GM18907 (cell line): Measurements from ENCODE around the gene NDE1.

Experiments
- ATAC-seq: cut with Tn5 transposase; IDR thresholded peaks from one replicate; pipeline ENCODE4 v1.9.1; 2021; ENCODE audit warnings: mild to moderate bottlenecking, moderate library complexity; ENCODE audit not compliant: unreplicated experiment

The NDE1 gene

DNA sequence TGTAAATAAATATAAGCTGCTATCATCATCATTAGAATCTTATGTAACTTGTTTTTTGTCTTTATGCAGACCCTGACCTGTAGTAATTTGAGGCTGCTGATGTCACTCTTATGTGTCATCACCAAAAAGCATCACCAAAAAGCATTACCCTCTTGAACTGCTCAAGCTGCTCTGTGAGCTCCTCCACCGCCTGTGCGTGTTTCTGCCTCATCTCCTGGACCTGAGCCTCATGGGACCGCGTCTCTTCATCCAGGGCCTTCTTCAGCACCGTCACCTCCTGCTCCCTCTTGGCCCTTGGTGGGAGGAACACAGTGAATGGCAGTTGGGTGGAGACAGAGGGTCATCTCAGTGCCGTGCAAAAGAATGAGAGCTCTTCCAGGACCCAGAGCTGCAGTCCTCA lies 82.4 kb downstream of the NDE1 start:
- no peak for ATAC-seq

- ATAC-seq: no peak
Observed at GRCh38 chr16:15735610-15736009, 85.6 kb downstream of the NDE1 start.

GRCh38 chr16:15736529-15736928 lies 86.5 kb downstream of the NDE1 start:
- no peak for ATAC-seq

DNA sequence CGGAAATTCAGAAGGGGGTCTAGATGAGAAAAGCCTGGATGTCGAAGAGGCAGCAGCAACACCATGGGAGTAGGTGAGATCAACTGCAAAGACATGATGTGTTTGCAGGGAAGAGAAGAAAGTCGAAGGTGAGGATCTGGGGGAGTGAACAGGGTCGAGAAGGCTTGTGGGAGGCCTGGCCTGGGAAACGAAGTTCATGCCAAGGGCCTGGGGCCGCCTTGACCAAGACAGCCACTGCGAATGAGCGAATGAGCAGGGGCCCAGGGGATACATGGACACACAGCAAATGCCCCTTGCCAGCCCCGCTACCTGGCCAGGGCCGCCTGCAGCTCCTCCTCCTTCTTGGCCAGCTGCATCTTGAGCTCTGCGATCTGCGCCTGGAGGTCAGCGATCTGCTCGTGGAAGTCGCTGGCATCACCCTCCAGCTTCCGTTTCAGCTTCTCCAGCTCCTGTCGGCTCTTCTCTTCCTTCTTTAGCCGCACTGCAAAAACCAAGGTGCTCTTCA lies 87.1 kb downstream of the NDE1 start:
- no peak for ATAC-seq

- ATAC-seq: no peak
Observed at GRCh38 chr16:15739464-15739863, 89.4 kb downstream of the NDE1 start.

- no peak for ATAC-seq
Observed at GRCh38 chr16:15739950-15740349, 89.9 kb downstream of the NDE1 start.

DNA sequence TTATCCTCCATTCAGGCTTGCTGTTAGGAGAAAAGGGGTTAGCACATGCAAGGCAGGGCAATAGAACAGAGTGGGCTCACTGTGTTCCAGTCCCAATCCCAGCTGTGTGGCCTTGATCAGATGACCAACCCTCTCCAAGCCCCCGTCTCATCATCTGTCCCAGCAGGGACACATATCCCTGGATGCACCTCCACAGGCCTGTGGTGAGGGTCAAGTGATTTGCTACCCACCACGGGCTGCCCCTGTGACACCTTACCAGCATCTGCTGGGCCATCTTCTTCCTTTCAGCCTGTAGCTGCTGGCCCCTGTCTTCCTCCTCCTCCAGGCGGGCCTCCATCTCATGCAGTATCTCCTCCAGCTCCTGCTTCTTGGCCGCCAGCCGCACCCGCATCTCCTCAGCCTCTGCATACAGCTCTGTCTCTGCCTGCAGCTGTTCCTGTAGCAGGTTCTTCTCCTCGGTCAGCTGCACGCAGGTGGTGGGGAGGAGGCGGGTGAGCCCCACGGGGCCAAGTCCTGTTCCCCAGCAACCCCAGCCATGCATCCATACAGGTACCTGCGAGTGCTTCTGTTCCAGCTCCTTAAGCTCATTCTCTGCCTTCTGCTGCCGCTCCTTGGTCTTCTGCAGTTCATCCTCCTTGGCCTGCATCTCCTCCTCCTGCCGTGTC lies 91.3 kb downstream of the NDE1 start:
- ATAC-seq: no peak

DNA sequence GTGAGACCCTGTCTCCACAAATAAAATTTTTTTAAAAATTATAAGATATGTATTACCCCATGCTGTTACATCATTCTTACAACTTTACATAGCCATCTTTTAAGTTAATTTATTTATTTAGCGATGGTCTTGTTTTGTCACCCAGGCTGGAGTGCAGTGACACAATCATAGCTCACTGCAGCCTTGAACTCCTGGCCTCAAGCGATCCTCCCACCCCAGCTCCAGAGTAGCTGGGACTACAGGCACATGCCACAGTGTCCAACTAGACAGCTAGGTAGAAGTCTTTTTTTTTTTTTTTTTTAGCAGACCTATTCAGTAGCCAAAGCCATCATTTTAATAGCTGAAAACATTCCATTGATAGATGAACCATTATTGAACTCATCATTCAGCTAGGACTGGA lies 92.7 kb downstream of the NDE1 start:
- no peak for ATAC-seq

DNA sequence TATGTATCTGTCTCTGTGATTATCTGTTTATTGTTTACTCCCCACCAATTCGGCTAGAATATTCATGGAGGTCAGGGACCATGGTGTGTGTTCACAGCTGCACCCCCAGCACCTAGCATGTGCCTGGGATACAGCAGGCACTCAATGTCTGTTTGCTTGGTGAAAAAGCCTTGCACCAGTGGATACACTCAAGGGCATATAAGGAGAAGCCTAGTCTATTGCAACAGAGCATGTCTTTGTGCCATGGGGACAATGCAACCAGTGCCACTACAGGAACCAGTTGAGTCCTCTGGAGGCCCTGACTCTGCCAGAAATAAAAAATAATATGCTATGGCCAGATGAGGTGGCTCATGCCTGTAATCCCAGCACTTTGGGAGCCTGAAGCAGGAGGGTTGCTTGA lies 93.6 kb downstream of the NDE1 start:
- ATAC-seq: no peak

GRCh38 chr16:15746332-15746731 lies 96.3 kb downstream of the NDE1 start:
- no peak for ATAC-seq

DNA sequence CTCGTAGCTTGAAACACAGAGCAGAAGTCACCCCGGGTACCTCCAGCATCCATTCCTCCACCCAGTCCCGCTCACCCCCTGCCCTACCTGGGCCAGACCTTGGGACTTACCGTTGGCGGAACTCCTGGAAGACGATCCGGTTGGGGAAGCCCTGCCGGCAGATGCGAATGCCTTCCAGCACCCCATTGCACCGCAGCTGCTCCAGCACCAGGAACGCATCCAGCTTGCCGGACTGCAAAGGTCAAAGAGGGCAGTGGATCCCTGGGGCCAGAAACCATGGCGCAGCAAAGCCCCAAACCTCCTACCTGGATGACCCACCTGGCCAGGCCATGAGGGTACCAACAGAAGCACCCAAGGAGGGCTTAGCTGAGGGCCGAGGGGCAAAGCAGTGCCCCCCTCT lies 97.9 kb downstream of the NDE1 start:
- ATAC-seq: no peak

DNA sequence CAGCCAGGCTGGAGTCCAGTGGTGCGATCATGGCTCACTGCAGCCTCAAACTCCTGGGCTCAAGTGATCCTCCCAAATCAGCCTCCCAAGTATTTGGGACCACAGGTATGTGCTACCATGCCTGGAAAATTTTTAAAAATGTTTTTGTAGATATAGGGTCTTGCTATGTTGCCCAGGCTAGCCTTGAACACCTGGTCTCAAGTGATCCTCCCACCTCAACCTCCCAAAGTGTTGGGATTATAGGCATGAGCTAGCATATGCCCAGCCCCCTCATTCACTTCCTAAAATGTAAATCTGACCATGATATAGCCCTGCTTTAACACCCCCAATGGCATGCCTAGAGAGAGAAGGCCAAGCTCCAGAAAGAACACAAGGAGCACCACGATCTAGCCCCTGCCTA lies 98.6 kb downstream of the NDE1 start:
- ATAC-seq: no peak

DNA sequence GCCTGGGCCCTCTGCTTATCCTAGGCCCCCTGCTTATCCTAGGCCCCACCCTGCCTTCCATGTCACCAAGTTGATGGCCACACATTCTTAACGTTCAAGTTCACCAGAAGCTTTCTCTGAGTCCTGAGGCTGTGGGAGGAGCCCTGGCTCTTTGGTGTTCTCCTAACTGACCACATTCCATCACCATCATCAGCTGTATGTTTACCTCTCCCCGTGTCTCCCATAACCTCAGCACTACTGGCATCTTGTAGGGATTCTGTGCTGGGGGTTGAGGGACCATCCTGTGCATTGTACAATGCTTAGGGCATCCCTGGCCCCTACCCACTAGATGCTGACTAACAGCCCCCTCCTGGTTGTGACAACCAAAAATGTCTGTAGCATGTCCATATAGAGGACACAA lies 99.3 kb downstream of the NDE1 start:
- no peak for ATAC-seq

DNA sequence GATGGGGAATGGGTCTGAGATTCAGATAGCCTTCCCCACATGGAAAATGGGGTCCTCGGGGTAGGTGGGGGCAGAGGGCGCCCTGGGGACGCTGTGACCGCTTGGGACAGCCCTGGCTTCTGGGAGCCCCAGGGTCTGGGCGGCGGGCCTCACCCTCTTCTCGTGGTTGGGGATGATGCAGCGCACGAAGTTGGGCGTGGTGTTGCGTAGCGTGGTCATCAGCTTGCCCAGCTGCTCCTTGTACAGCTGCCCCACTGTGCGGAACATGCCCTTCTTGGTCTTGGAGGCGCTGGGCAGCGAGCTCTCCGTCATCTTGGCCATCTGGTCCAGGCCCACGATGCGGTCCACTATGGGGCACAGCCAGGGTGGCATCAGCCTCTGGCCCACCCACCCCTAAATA lies 99.9 kb downstream of the NDE1 start:
- no peak for ATAC-seq

DNA sequence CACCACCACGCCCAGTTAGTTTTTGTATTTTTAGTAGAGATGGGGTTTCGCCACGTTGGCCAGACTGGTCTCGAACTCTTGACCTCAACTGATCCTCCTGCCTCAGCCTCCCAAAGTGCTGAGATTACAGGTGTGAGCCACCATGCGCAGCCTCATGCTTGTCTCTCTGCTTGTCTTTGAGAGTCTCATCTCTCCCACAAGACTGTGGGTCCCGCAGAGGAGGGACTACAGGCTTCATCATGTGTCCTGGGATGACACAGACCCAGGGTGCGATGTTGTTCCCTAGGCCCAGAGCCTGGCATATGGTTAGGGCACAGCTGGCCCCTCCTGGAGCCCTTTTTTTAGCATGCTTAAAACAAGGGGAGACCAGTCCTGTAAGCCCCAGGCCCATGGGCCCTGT lies 101.9 kb downstream of the NDE1 start:
- no peak for ATAC-seq

DNA sequence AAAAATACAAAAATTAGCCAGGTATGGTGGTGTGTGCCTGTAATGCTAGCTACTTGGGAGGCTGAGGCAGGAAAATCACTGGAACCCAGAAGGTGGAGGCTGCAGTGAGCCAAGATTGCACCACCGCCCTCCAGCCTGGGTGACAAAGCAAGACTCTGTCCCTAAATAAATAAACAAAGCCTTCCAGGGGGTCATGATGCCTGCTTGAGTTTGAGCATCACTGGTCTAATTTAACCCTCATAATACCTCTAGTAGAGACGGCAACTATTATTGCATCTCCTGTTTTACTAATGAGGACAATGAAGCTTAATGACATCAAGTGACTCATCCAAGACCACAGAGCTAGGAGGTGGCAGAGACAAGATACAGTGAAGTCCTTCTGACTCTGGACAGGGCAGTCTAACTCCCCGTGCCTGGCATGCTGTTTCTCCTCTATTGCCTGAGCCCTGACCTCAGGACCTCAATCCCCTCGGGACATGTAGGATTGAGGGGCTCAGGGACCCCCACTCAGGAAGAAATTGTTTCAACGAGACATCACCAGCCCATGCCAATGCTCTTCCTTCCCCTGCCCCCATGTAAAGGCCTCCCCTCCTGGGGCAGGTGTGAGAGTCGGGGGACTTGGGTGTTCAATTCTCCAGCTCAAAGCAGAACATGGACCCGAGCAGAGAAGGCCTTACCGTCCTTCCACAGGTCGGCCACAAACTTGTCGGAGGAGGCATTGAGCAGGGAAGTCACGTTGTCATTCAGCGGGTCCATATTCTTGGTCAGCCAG lies 102.9 kb downstream of the NDE1 start:
- ATAC-seq: no peak

- ATAC-seq: no peak
Observed at GRCh38 chr16:15754821-15755534, 104.9 kb downstream of the NDE1 start.

DNA sequence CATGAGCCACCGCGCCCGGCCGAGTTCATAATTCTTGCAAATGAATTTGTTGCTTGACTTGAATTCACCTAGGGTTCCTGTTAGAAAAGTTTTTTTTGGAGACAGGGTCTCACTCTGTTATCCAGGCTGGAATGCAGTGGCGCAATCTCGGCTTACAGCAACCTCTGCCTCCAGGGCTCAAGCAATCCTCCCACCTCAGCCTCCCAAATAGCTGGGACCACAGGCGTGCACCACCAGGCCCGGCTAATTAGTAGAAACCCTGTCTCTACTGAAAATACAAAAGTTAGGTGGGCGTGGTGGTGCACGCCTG lies 107.0 kb downstream of the NDE1 start:
- ATAC-seq: no peak

DNA sequence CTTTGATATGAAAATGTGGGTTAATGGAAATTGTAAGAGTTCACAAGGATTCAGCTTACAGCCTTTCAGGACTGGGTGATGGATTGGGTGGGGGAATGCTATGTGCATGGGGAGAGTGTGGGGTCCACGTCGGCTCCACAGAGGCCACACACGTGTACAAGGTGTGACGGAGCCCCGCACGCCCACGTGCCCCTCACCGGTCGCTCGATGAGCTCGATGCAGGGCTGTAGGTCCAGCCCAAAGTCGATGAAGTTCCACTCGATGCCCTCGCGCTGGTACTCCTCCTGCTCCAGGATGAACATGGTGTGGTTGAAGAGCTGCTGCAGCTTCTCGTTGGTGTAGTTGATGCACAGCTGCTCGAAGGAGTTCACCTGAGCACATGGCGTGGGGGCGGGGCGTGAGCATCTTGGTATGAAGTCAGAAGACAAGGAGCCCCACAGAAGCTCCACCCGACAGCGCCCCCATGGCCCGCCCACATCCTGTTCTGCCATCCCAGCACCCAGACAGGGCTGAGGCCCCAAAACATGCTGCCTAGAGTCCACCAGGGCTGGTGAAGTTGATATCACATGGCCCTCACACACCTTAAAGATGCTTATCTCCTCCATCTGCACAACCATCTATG lies 107.7 kb downstream of the NDE1 start:
- ATAC-seq: no peak

DNA sequence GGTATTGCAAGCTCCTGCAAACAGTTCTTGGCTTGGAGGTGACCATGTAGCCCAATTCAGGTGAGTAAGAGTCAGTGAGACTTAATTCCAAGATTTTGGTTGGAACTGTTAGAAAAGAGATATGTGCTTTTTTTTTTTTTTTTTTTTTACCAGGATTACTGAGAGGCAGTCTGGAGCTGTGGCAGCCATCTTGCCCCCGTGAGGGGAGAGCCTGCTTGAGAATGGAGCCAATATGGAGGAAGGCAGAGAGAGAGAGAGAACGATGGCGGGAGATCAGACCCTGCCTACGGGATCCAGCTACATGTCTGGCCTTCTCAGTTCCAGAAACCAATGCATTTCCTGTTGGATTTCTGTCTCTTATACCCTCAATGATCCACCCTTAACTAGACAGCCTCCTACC lies 109.0 kb downstream of the NDE1 start:
- no peak for ATAC-seq

DNA sequence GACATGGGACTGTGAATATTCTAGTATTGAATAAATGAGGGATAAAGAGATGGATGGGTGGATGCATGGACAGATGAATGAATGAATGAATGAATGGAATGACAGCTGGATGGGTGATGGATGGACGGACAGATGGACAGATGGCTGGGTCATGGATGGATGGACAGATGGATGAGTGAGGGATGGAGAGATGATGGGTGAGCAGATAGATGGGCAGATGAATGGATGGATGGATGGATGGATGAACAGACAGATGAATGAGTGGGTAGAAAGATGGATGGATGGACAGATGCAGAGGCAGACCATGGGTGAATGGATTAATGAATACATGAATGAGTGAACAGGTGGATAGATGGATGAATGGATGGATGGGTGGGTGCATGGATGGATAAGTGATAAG lies 110.1 kb downstream of the NDE1 start:
- ATAC-seq: no peak

DNA sequence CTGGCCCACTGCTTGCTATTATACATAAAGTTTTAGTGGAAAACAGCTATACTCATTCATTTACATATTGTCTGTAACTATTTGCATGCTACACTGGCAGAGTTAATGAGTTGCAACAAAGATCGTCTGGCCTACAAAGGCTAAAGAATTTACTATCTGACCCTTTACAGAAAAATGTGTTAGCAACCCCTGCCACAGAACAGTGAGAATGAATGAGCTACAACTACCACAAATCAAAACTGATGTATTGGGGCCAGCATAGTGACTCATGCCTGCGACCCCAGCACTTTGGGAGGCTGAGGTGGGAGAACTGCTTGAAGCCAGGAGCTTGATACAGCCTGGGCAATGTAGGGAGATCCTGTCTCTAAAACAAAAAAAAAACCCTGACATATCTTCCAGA lies 114.1 kb downstream of the NDE1 start:
- no peak for ATAC-seq
